Measurements from ENCODE around the gene ZNF550.
A peak's percentile ranks its signal among the peaks of the same experiment; 100 is the strongest.
"Not testable (repeated sequence)": the region's sequence is repeated elsewhere in the genome, so short reads cannot be mapped to it uniquely, and the experiment has no call there.

GRCh38 chr19:57499680-57500395 lies 59.8 kb downstream of the ZNF550 start, which contains the start of gene ZNF773:
- TF ChIP-seq CTCF (IDR thresholded peaks at IDR 0.05): peak in 1 of 3 experiments; percentile 12
- not testable (repeated sequence) for TF ChIP-seq EP300 (IDR thresholded peaks at IDR 0.05)
- peak; percentile 55 for TF ChIP-seq POLR2A (IDR thresholded peaks at IDR 0.05; ENCODE audit: low read depth)

All from esophagus muscularis mucosa (tissue), 4 donors.